Measurements from ENCODE around the gene NCKIPSD.

DNA sequence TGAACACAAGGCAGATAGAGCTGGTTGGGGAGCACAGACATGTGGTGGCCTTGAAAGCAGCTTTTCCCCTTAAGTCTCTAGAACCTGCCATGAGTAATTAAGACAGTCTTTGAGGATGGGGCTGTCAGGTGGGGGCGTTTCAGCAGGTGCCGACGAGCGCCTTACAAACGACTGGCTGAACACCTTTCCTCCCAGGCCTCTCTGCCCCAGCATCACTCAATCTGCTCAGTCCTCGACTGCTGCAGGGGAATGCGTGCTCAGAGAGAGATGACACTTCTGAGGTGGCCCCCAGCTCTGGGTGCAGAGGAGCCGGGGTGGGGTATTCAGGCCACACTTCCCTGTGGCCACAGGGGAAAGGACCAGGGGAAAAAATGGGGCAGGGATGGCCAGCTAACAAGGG lies 8.1 kb upstream of the NCKIPSD start:
- TF ChIP-seq, protein P1, sequence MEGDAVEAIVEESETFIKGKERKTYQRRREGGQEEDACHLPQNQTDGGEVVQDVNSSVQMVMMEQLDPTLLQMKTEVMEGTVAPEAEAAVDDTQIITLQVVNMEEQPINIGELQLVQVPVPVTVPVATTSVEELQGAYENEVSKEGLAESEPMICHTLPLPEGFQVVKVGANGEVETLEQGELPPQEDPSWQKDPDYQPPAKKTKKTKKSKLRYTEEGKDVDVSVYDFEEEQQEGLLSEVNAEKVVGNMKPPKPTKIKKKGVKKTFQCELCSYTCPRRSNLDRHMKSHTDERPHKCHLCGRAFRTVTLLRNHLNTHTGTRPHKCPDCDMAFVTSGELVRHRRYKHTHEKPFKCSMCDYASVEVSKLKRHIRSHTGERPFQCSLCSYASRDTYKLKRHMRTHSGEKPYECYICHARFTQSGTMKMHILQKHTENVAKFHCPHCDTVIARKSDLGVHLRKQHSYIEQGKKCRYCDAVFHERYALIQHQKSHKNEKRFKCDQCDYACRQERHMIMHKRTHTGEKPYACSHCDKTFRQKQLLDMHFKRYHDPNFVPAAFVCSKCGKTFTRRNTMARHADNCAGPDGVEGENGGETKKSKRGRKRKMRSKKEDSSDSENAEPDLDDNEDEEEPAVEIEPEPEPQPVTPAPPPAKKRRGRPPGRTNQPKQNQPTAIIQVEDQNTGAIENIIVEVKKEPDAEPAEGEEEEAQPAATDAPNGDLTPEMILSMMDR (IDR thresholded peaks at IDR 0.05; ENCODE audit: low read depth, low read length), result no peak
- TF ChIP-seq, protein P2, sequence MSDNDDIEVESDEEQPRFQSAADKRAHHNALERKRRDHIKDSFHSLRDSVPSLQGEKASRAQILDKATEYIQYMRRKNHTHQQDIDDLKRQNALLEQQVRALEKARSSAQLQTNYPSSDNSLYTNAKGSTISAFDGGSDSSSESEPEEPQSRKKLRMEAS (IDR thresholded peaks at IDR 0.05; ENCODE audit: low read depth, low read length), result no peak
- TF ChIP-seq POLR2A (IDR thresholded peaks at IDR 0.05; ENCODE audit: extremely low read depth, insufficient read length) (no peak), MYC (IDR thresholded peaks at IDR 0.05; ENCODE audit: low read depth, low read length) (no peak)
